ENCODE results near the gene QKI.

GRCh38 chr6:163613668-163614067, 199.2 kb downstream of the QKI start:
- TF ChIP-seq GATA2 (IDR thresholded peaks at IDR 0.05; ENCODE audit: low read depth, low read length) (no peak), GATA3 (IDR thresholded peaks at IDR 0.05; ENCODE audit: low read depth, low read length) (no peak)

Data from SH-SY5Y (cell line).